HK-2 (cell line): ENCODE measurements around the gene TNS4.
"Not testable (repeated sequence)": the region's sequence is repeated elsewhere in the genome, so short reads cannot be mapped to it uniquely, and the experiment has no call there.

ENCODE experiments used
- DNase-seq: peaks from one replicate; pipeline ENCODE4 v3.0.0-alpha.2; 2018; ENCODE audit not compliant: unreplicated experiment

Gene TNS4, protein sequence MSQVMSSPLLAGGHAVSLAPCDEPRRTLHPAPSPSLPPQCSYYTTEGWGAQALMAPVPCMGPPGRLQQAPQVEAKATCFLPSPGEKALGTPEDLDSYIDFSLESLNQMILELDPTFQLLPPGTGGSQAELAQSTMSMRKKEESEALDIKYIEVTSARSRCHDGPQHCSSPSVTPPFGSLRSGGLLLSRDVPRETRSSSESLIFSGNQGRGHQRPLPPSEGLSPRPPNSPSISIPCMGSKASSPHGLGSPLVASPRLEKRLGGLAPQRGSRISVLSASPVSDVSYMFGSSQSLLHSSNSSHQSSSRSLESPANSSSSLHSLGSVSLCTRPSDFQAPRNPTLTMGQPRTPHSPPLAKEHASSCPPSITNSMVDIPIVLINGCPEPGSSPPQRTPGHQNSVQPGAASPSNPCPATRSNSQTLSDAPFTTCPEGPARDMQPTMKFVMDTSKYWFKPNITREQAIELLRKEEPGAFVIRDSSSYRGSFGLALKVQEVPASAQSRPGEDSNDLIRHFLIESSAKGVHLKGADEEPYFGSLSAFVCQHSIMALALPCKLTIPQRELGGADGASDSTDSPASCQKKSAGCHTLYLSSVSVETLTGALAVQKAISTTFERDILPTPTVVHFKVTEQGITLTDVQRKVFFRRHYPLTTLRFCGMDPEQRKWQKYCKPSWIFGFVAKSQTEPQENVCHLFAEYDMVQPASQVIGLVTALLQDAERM

DNA sequence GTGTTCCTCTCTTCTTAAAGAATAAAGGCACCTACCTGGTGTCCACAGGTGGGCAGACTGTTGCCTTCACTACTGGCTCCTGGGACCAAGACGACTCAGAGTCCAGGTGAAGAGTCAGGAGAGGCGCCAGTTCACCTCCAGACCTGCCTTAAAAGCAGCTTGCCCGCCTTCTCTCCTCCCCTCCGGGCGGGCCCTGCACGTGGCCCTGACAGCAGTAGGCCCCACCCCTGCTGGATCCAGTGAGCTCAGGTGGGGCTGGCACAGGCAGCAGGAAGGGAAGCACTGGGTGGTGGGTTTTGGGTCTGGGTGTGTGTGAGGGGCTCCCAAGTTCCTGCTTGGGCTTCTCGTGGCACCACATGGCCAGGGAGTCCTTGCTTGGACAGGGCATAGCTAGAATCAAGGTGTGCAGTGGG is at the start of gene TNS4:
Gene TNS4, minus strand, starts transcription at position 125 of the 413 bp plus-strand sequence. CDS start 5,198 bp downstream, outside the sequence.
- no peak for DNase-seq

DNA sequence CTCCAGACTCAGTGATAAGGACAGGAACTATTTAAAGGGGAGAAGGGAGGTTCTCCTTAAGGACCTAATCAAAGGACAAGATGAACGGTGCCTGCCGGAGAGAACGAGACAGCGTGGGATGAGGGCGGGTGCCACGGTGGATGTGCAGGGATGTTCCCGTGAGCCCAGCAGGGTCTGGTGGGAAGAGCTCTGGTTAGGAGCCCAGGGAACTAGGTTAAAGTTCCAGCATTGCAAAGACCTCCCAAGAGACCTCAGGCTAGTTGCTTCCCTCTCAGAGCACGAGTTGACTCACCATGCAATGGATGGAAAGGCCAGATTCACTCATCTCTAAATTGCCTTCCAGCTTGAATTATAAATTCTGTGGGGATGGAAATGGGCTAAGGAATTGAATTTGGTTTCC is 49.2 kb upstream of the TNS4 start:
- DNase-seq = no peak

DNA sequence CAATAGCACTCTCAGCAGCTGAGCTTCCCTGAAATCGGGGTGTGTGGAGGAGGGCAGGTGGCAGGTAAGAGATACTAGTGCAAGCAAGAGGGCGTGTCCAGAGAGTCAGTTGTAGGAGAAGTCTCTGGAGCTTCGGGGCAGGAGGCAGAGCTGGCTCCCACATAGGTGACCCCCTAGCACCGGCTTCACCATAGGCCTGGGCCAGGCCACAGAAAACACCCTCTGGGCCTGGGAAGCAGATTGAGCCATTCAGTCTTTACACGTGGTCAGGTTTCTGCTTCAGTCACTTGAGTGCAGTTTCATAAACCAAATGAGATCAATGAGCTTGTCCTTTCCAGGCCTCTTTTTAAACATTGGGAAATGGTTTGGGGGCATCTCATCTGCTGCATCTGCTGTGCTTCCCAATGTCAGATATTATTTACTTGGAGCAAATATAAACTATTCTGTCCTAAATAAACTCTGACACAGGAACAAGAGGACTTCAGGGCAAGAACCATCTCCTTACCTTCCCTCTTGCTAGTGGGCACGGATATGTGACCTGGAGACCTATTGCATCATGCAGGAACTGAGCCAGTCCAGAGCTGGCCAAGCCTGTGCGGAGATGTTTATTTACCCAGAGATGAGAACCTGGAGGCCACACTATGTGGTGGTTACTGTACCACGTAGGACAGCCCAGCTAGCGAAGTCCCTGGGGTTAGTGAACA is 47.7 kb upstream of the TNS4 start:
- no peak for DNase-seq

DNA sequence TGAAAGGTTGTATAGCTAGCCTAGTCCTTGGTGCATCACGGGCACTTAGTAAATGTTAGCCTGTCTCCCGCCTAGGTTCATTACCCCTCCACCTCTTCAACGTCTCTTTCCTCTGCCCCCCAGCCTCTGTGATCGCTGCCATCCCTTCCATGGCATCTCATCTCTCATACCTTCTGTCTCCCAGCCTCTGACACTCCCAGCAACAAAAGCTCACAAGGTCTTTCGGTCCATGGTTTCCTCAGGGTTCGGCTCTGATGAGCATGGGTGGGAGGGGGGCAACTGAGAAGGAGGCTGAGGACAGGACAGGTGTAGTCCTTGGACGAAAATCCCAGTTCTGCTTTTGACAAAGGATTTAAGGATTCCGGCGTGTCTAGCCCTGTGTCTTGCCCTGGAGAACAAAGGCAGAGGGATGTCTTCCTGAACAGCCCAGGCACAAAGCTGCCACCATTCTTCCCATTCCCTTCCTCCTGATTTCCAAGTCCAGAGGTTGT is 47.1 kb upstream of the TNS4 start:
- DNase-seq = no peak

DNA sequence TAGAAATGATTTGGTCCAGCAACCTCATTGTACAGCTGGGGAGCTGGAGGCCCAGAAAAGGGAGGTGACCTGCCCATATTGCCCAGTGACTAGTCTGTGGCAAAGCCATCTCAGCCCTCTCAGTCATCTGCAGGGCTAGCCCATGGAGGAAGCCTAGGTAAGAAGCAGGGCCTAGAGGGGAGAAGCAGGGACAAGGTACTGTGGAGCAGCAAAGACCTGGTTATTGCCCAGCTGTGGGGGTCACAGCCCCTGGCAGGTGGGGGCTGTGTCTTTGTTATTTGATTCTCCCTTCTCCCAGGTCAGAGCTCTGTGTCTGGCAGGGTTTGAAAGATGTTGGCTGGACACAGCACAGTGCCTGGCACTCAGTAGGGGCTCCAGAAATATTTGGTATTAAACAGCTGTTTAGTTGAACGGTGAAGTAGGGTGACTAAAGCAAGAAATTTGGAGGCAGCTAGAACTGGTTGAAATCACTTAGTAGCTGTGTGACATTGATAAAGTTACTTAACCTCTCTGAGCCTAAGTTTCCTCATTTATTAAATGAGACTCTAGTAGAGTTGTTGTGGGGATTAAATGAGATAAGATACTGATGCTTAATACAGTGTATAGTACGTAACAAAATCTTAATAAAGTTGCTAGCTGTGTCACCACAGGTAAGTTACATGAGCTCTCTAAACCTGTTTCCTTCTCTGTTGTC is 46.5 kb upstream of the TNS4 start:
- DNase-seq = no peak

DNA sequence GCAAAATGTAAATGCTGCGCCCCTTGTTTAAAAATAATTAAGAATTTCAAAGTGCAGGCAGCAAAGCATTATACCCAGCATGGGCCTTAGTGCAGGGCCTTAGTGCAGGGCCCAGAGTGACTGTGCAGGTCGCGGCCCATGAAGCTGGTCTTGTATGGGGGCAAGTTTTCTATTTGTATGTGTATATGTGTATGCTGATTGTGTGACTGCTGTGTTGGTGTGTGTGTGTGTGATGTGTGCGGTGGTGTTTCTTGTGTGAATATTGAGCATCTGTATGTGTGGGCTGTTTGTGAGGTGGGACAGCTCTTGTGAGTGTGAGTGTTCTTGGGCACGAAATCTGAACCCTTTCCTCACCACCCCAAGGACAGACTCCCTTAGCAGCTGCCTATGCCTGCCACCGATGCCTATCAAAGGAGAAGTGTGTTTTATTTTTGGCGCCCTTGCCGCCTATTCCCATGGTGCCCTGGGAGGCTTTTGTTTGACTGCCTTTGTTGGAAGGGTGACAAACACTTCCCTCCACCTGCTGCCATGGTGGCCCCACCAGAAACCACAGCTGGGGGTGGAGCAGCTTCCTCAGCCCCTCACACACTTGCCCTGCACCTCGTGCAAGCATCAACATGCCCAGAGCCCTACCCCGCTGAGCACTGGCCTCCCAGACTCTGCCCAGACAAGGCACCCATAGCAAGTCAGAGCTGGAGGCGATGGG is 45.8 kb upstream of the TNS4 start:
- DNase-seq = no peak

DNA sequence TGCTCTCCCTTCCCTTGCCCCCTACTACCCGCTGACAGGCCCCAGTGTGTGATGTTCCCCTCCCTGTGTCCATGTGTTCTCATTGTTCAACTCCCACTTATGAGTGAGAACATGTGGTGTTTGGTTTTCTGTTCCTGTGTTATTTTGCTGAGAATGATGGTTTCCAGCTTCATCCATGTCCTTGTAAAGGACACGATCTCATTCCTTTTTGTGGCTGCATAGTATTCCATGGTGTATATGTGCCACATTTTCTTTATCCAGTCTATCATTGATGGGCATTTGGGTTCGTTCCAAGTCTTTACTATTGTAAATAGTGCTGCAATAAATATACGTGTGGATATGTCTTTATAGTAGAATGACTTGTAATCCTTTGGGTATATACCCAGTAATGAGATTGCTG is 45.1 kb upstream of the TNS4 start:
- DNase-seq = not testable (repeated sequence)

DNA sequence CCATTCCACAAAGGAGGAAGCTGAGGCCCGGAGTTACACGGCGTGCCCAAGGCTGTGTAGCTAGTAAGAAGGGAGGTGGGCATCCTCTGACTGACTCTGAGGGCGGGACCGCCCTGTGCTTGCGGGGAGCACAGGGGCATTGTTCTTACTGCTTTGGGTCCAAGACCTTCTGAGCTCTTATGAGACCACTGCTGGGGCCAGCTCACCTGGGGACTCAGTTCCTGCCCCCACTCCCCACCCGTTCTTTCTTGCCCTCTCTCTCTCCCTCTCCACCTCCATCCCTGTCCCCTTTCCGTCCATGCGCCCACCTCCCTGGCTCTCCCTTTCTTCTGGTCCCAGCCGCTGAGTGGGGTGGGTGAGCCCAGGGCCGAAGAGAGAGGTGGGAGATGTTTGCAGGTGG is 44.2 kb upstream of the TNS4 start:
- DNase-seq = no peak

DNA sequence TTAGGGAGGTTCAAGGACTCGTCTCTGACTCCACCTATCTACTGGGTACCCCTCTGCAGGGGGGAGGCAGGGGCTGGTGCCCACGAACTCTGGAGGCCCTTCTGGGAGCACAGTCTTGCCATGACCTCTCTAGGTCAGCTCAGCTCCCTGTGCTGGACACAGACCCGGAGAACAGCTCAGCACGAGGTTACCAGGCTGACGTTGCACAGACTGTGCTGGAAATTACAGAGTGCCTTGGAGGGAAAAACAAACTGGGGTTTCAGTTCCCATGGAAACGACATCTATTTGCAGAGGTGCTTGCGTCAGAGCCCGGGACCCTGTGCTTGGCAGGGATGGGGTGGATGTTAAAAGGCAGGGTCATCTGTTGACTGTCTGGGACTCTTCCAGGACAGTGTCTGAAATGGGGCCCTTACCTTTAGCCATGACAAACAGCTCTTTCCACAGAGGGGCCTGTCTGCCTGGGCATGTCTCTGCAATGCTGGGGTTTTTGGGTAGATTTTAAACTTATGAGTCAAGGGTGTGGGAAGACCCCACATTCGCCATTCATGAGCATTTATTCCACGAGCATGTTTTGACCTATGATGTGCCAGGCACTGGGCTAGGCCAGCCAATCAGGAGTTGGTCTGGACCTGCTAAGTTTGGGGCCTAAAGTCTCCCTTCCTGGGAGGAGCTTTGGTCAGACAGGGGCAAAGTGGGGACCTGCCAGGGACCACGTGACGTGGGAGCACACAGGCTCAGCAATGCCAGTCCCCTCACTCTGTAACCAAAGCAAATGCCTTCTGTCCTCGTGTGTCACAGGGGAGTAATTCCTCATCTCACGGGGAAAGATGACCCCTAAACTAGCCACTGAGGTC is 41.4 kb upstream of the TNS4 start:
- no peak for DNase-seq

DNA sequence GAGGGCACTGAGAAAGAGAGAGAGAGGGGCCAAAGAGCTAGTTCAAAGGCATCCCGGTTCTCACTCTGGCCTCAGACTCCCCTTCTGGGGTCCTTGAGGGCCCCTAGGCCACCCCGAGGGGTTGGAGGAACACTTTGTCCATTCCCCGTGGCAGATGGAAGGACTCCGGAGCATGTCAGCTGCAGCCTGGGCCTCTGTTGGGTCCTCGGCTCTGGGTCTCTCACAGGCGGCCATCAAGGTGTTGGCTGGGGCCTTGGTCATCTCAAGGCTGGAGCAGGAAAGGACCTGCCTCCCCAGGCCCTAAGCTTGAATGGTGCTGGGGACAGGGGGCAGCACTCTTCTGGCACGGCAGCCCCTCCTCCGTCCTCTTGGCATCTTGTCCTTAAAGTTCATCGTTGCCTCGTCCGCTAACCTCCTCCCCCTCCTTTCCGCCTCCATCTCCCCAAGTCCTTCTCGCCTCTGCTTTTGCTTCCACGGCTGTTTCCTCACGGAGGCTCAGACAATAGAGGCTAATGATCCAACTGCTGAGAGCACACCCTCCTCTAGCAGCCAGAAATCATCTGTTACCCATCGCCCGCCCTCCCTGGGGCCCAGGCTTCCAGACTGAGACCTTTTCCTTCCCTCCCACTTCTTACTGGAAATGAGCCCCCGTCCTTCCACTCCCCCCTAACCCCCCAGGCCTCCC is 40.6 kb upstream of the TNS4 start:
- no peak for DNase-seq

DNA sequence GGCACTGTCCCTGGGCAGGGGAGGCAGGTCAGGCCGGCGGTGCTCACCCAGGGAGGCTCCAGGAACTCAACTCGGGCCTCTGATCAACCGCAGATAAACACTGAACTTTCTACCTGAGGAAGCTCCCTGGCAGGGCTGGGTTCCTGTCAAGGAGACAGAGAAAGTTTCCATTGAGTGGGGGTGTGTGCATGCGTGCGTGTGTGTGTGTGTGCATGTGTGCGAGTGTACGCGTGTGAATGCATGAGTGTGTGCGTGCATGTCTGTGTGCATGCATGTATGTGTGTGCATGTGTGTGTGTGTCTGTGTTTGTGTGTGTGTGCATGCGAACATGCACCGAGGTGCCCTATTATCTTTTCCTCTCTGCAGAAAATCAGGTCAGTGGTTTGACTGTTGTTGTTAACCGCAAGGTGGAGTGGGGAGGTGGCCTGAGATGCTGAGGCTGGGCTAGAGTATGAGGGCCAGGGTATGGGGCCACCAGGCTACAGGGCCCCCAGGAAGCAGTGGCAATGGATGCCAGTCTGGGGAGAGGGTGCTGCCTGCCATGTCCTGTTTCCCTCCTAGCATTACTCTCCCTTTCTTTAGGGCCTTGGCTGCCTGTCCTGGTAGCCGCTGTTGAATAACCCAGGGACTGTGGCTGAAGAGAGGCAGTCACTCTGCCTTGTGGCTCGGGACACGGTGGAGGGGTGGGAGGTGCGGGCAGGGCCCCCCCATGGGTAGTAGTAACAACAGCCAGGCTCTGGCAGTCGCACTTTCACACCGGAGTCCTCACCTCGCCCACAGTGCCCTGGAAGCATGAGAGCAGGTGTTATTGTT is 39.8 kb upstream of the TNS4 start:
- no peak for DNase-seq

DNA sequence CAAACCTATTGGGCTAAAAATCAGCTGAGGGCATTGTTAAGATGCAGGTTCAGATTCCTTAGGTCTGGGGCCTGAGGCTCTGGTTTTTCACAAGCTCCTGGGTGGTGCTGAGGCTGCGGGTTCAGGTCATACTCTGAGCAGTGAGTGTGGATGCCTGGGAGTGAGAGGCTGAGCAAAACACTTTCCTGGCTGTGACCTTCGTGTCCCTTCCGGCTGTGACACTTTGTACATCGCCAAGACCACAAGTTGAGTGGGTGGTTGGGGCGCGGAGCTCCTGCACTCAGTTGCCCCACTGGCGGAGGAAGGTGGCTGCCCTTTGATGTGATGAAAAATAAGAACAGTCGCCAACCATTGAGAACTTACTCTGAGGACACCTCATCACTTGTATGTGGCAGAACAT is 39.0 kb upstream of the TNS4 start:
- no peak for DNase-seq

DNA sequence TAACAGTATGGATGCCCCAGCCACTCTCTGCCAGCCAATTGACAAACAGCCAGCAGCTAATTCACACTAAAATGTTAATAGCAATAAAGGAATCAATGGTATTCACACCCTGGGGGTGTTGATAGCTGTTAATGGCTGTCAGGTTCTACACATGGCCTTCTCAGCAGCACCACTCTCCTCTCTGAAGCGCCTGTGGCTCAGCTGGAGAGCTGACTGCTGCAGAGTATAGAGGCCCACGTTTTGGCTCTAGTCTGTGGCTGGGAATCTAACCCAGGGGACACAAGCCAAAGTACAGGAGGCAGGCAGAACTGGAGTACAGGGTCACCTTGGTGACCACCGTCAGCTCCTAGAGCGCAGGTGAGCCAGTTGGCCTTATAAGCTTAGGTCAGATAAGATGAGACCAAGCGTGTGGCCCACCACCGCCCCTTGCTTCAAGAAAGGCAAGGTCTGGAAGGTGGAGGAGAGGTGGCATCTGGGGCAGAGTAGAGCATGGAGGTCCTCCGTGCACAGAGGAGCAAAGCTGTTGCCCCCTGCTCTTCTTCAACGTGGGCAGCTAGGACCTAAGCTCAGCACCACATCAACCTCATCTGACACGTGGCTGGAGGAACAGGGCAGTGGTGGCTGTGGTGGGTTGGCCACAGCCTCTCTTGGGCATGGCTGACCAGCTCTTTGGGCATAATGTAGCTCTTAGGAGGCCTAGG is 38.4 kb upstream of the TNS4 start:
- no peak for DNase-seq

DNA sequence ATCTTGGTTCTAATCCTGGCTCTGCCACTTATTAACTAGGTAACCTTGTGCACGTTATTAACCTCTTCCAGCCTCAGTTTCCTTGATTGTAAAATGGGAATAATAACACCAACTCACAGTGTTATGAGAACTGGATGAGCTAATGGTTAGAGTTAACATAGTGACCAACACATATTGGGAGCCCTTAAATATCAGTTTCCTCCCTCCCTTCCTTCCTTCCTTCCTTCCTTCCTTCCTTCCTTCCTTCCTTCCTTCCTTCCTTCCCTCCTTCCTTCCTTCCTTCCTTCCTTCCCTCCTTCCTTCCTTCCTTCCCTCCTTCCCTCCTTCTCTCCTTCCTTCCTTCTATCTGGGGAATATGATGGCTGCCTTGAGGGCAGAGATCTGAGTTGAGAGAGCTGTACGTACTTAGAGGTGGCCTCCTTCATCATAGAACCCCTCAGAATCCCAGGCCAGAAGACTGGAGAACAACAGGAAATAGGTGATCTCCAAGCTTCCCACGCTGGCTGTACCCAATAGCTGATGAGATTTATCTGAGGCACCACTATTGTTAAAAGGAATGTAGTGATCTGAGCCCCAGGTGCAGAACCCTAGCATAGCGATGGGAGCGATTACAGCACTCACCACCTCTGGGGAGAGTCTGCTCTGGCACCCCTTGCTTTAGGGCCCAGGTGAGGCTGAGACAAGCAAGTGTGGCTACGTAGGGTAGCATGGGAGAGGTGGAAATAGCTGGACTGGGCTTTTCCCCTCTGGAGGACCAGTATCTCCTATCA is 37.7 kb upstream of the TNS4 start:
- DNase-seq = no peak

DNA sequence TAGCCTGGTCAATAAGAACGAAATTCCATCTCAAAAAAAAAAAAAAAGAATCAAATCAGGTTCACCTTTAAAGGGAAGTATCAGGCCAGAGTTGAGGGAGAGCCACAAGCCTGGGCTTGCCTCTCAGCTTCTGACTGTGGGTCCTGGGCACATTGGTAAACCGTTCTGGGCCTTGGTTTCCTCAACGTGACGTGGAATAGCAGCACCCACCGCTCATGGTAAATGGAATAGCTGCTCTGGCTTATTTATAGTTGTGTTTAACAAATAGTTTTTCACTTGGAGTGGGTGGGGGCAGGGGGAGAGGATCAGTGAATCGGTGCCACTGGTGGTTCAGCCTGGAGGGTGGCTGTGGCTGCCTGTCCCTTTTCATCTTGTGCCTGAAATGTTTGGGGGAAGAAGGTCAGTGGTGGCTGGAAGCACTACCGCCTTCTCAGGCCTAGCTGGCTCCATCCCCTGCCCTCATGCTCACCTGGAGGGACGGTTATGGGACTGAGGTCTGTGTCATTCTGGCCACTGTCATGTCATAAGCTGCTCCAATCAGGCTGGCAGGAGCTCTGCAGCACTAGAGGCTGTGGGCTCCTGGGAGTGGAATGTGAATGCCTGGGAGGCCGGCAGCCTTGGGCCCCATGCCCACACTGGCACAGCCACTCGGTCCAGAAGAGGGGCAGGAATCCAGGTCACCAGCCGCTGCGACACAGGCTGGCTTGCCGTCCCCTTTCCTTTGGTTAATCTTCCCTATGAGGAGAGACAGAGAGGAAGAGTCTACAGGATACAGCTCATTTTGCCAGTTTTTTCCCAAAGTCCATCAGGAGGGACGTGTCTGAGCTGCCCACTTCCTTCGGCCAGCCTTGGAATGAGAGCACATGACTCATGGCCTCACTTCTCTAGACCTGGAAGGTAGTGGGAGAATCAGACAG is 36.9 kb upstream of the TNS4 start:
- no peak for DNase-seq
